Stomach (tissue), 9 donors: ENCODE results near the gene CST7. TPM values are rescaled to one million over a fixed set of nuclear protein-coding genes. Genes with fewer than 3 reads are reported as not detected.
A peak's percentile ranks its signal among the peaks of the same experiment; 100 is the strongest.

Experiments
- DNase-seq, 2 donors: peaks; one replicate each; pipeline versions ENCODE4 v3.0.0 to v3.0.0-alpha.2; 2013 to 2019
- H3K27ac ChIP-seq, 5 donors: fragments of 200-600 bp in 4 of 5; sonication (generic) in 4 of 5; one replicate each; pipeline ENCODE4 v1.5.1; 2013 to 2019; ENCODE audit warnings: mild to moderate bottlenecking in 1 of 5, moderate library complexity in 1 of 5
- H3K27me3 ChIP-seq, 3 donors: fragments of 200-600 bp; sonication (generic); one replicate each; pipeline ENCODE4 v1.5.1; 2017 to 2019; ENCODE audit warnings: mixed run types in 1 of 3
- H3K36me3 ChIP-seq, 4 donors: fragments of 200-600 bp; sonication (generic); 1 replicate in 3 of 4; 2 replicates in 1 of 4; pipeline ENCODE4 v1.5.1; 2016 to 2019
- H3K4me1 ChIP-seq, 4 donors: fragments of 200-600 bp; sonication (generic); one replicate each; pipeline ENCODE4 v1.5.1; 2016 to 2019
- H3K4me3 ChIP-seq, 4 donors: fragments of 200-600 bp; sonication (generic) in 3 of 4; one replicate each; pipeline ENCODE4 v1.5.1; 2016 to 2019; ENCODE audit warnings: mild to moderate bottlenecking in 1 of 4
- H3K9me3 ChIP-seq, 4 donors: fragments of 200-600 bp; sonication (generic); one replicate each; pipeline ENCODE4 v1.5.1; 2016 to 2019
- CTCF ChIP-seq, 7 experiments: fragments of 450-650 bp in 4 of 7; fragments of 200-600 bp in 3 of 7; sonication (generic) in 3 of 7; IDR thresholded peaks; one replicate each; pipeline ENCODE4 v1.5.1; 2016 to 2019; ENCODE audit warnings: antibody characterized with exemption in 7 of 7, control low read depth in 2 of 7, mild to moderate bottlenecking in 1 of 7
- EP300 ChIP-seq: sonication (generic); formaldehyde crosslinking; IDR thresholded peaks from one replicate; pipeline ENCODE4 v1.6.1; 2017; ENCODE audit warnings: antibody characterized with exemption
- POLR2A ChIP-seq, 4 donors: fragments of 450-650 bp; IDR thresholded peaks; one replicate each; pipeline ENCODE4 v1.6.1; 2016; ENCODE audit warnings: antibody characterized with exemption in 4 of 4, control low read depth in 2 of 4, mild to moderate bottlenecking in 1 of 4, moderate library complexity in 1 of 4
- POLR2AphosphoS5 ChIP-seq, 3 donors: sonication (generic); formaldehyde crosslinking; IDR thresholded peaks; one replicate each; pipeline ENCODE4 v1.6.1; 2016; ENCODE audit warnings: antibody characterized with exemption in 3 of 3
- WGBS, 5 donors: extraction: QIAGEN DNeasy Blood & Tissue Kit in 3 of 5; methylation state at CpG; one replicate each; pipeline versions ENCODE4 v1.1.5 to v1.1.7; 2013 to 2018; 5-methylcytosine and 5-hydroxymethylcytosine counted together
- intact Hi-C: fragments of 100-400 bp; cut with DNase I; formaldehyde crosslinking; loops from one replicate; pipeline ENCODE4 v1.15.1; 2023; ENCODE audit warnings: low total_unique reads
- polyA plus RNA-seq, 3 donors: library from polyadenylated mRNA; stranded (reverse); fragments of 200-250 nt; gene quantifications; one replicate each; pipeline ENCODE4 v1.2.3, GENCODE V29; 2013
- total RNA-seq, 5 donors: library from RNA; depleted of rRNA; stranded (reverse); fragments of >200 nt; gene quantifications; one replicate each; pipeline versions ENCODE4 v1.1.0 to v1.2.3, GENCODE V29; 2014 to 2016
- donor health status: healthy with polysubstance abuse.
- donor health status: Bipolar disorder and iron deficiency.
- donor health status: healthy.

Gene CST7
- total and polyA plus RNA-seq, 8 donors, result 0.87 to 8.3 (median 2.5) TPM; not detected in 1

GRCh38 chr20:24992487-24993205 is 43.6 kb downstream of the CST7 start, which contains the start of gene APMAP:
Gene APMAP (minus strand): TSS chr20:24992751. CDS start chr20:24992688, 63 bp downstream.
- H3K9me3 ChIP-seq, result no peaks in the 10 kb centered on the region
- H3K27ac ChIP-seq, result peak within 1 kb of the TSS; percentile 85 to 97 (median 95)
- TF ChIP-seq EP300 (no peak), CTCF (IDR thresholded peaks at IDR 0.05) (no peak), POLR2AphosphoS5 (IDR thresholded peaks at IDR 0.05) (peak; percentile 97 to 99 (median 99)), POLR2A (IDR thresholded peaks at IDR 0.05) (peak in 3 of 4 donors; percentile 20 to 95 (median 94))
- intact Hi-C loops, result loop anchor here (10.0 kb wide), 1 partner anchor 202 kb away; the partner anchor contains the start of gene ENTPD6
- peak; percentile 98 to 99 for DNase-seq
- H3K36me3 ChIP-seq, result no peaks in the 10 kb centered on the region
- H3K27me3 ChIP-seq, result no peaks in the 10 kb centered on the region
- peaks cover 24 to 54% (median 40%) of the 10 kb centered on the region in 4 donors for H3K4me1 ChIP-seq
- WGBS, 5 donors, result 0% methylated on average over 20 to 69 of the region's 69 CpGs
- H3K4me3 ChIP-seq, result peak within 1 kb of the TSS; percentile 82 to 90 (median 88)

GRCh38 chr20:24993337-24994185 is 44.5 kb downstream of the CST7 start:
- no peak for TF ChIP-seq POLR2A (IDR thresholded peaks at IDR 0.05)
- no peak for TF ChIP-seq EP300
- TF ChIP-seq CTCF (IDR thresholded peaks at IDR 0.05), result peak in 3 of 7 experiments; percentile 31 to 46 (median 39)
- peak in 1 of 2 donors; percentile 73 for DNase-seq
- H3K36me3 ChIP-seq, result no peaks in the 10 kb centered on the region
- H3K4me1 ChIP-seq, result peaks cover 23 to 58% (median 46%) of the 10 kb centered on the region in 4 donors
- peak overlapping the region in 4 of 5 donors; percentile 85 to 97 (median 94) for H3K27ac ChIP-seq
- H3K9me3 ChIP-seq, result no peaks in the 10 kb centered on the region
- H3K4me3 ChIP-seq, result peak overlapping the region; percentile 82 to 90 (median 88)
- H3K27me3 ChIP-seq, result no peaks in the 10 kb centered on the region
- WGBS, 5 donors, result 21 to 26% (median 22%) methylated on average over 9 of the region's 9 CpGs
- intact Hi-C loops, result loop anchor here (2.0 to 10.0 kb wide), 2 partner anchors 71 to 201 kb away; partner anchors contain the start of gene ENTPD6

- peaks cover 29 to 64% (median 49%) of the 10 kb centered on the region in 4 donors for H3K4me1 ChIP-seq
- no peaks in the 10 kb centered on the region for H3K9me3 ChIP-seq
- H3K27ac ChIP-seq, result peak overlapping the region in 4 of 5 donors; percentile 33 to 97 (median 90)
- H3K4me3 ChIP-seq, result no peak overlapping the region
- H3K27me3 ChIP-seq, result no peaks in the 10 kb centered on the region
- TF ChIP-seq POLR2A (IDR thresholded peaks at IDR 0.05), result no peak
- no peak for TF ChIP-seq CTCF (IDR thresholded peaks at IDR 0.05)
- no peak for TF ChIP-seq POLR2AphosphoS5 (IDR thresholded peaks at IDR 0.05)
- no peak for TF ChIP-seq EP300
- H3K36me3 ChIP-seq, result no peaks in the 10 kb centered on the region
- 65 to 92% (median 80%) methylated on average over 1 of the region's 1 CpG for WGBS, 5 donors
- intact Hi-C loops, result loop anchor here (2.0 to 10.0 kb wide), 2 partner anchors 71 to 201 kb away; partner anchors contain the start of gene ENTPD6
- no peak for DNase-seq
Measured at GRCh38 chr20:24994186-24994465, 45.1 kb downstream of the CST7 start.
